Neuronal stem cell (in vitro differentiated cells): Measurements from ENCODE around the gene TNFRSF25.

ENCODE experiments used
- DNase-seq: peaks from one replicate; pipeline ENCODE4 v3.0.0-alpha.2; 2013; ENCODE audit warnings: low spot score
- H2AFZ ChIP-seq: one replicate; pipeline ENCODE4 v1.6.1; 2013; ENCODE audit warnings: mild to moderate bottlenecking, low read length, inconsistent platforms
- H2AK5ac ChIP-seq: 2 replicates; pipeline ENCODE4 v1.6.1; 2013; ENCODE audit warnings: low read depth, mild to moderate bottlenecking, inconsistent platforms, low read length, moderate library complexity, mixed read lengths
- H2BK120ac ChIP-seq: 2 replicates; pipeline ENCODE4 v1.6.1; 2013; ENCODE audit warnings: low read depth, mild to moderate bottlenecking, inconsistent platforms, low read length, moderate library complexity, mixed read lengths
- H2BK12ac ChIP-seq: one replicate; pipeline ENCODE4 v1.6.1; 2013; ENCODE audit warnings: low read length, inconsistent platforms
- H2BK15ac ChIP-seq: 2 replicates; pipeline ENCODE4 v1.6.1; 2013; ENCODE audit warnings: mild to moderate bottlenecking, low read length, inconsistent platforms, mixed read lengths
- H2BK5ac ChIP-seq: one replicate; pipeline ENCODE4 v1.6.1; 2013; ENCODE audit warnings: inconsistent platforms, mild to moderate bottlenecking, low read length, moderate library complexity
- H3K14ac ChIP-seq: one replicate; pipeline ENCODE4 v1.6.1; 2013; ENCODE audit warnings: low read length, inconsistent platforms
- H3K18ac ChIP-seq: 2 replicates; pipeline ENCODE4 v1.6.1; 2013; ENCODE audit warnings: low read length, inconsistent platforms
- H3K23ac ChIP-seq: 2 replicates; pipeline ENCODE4 v1.6.1; 2013; ENCODE audit warnings: low read depth, mild to moderate bottlenecking, mixed read lengths, low read length, inconsistent platforms; ENCODE audit not compliant: poor library complexity
- H3K27ac ChIP-seq: replicated peaks from 3 replicates; pipeline ENCODE4 v1.5.1; 2013; ENCODE audit warnings: low read length, inconsistent platforms
- H3K27me3 ChIP-seq, 3 experiments: 2 replicates each; pipeline ENCODE4 v1.6.1; 2013; ENCODE audit warnings: low read length in 3 of 3, mild to moderate bottlenecking in 2 of 3, inconsistent platforms in 1 of 3, low read depth in 1 of 3, mixed read lengths in 1 of 3, moderate library complexity in 1 of 3; ENCODE audit not compliant: control insufficient read depth in 3 of 3, insufficient read depth in 3 of 3
- H3K36me3 ChIP-seq, 2 donors: replicated peaks in 1 of 2; 2 replicates each; pipeline ENCODE4 v1.6.1; 2013; ENCODE audit warnings: low read length in 2 of 2; ENCODE audit not compliant: control insufficient read depth in 2 of 2, insufficient read depth in 2 of 2
- H3K4ac ChIP-seq: 2 replicates; pipeline ENCODE4 v1.6.1; 2013; ENCODE audit warnings: inconsistent platforms, mild to moderate bottlenecking, low read length, moderate library complexity
- H3K4me1 ChIP-seq, 2 donors: 1 replicate in 1 of 2; 2 replicates in 1 of 2; pipeline ENCODE4 v1.6.1; 2013; ENCODE audit warnings: low read length in 2 of 2, low read depth in 1 of 2; ENCODE audit not compliant: control insufficient read depth in 2 of 2, insufficient read depth in 1 of 2
- H3K4me2 ChIP-seq: one replicate; pipeline ENCODE4 v1.6.1; 2013; ENCODE audit warnings: mild to moderate bottlenecking, low read length, inconsistent platforms; ENCODE audit not compliant: insufficient read depth, poor library complexity, severe bottlenecking
- H3K4me3 ChIP-seq, 2 donors: 2 replicates each; pipeline ENCODE4 v1.5.1; 2013; ENCODE audit warnings: low read length in 2 of 2, mild to moderate bottlenecking in 2 of 2, inconsistent platforms in 1 of 2, moderate library complexity in 1 of 2
- H3K79me1 ChIP-seq: one replicate; pipeline ENCODE4 v1.6.1; 2013; ENCODE audit warnings: low read depth, mild to moderate bottlenecking, inconsistent platforms, low read length, moderate library complexity
- H3K9ac ChIP-seq: one replicate; pipeline ENCODE4 v1.6.1; 2013; ENCODE audit warnings: mild to moderate bottlenecking, low read depth, low read length, inconsistent platforms; ENCODE audit not compliant: poor library complexity
- H3K9me3 ChIP-seq, 2 donors: replicated peaks in 1 of 2; 2 replicates each; pipeline versions ENCODE3 to v1.6.1; 2013; ENCODE audit warnings: low read length in 2 of 2, mild to moderate bottlenecking in 2 of 2, inconsistent platforms in 1 of 2, low read depth in 1 of 2, mixed read lengths in 1 of 2, moderate library complexity in 1 of 2; ENCODE audit not compliant: control insufficient read depth in 2 of 2, insufficient read depth in 1 of 2
- H4K8ac ChIP-seq: one replicate; pipeline ENCODE4 v1.6.1; 2013; ENCODE audit warnings: low read depth, mild to moderate bottlenecking, inconsistent platforms, low read length, moderate library complexity
- H4K91ac ChIP-seq: one replicate; pipeline ENCODE4 v1.6.1; 2013; ENCODE audit warnings: low read length, low read depth, mild to moderate bottlenecking, inconsistent platforms; ENCODE audit not compliant: poor library complexity
- WGBS, 2 donors: extraction: QIAGEN DNeasy Blood & Tissue Kit; methylation state at CpG; one replicate each; pipeline ENCODE4 v1.1.7; 2013; ENCODE audit warnings: missing lambda C conversion rate in 2 of 2, mixed read lengths in 1 of 2; ENCODE audit not compliant: insufficient read length in 2 of 2, insufficient replicate concordance in 1 of 2; ENCODE audit errors: extremely low coverage in 2 of 2; 5-methylcytosine and 5-hydroxymethylcytosine counted together

TNFRSF25 gene

DNA sequence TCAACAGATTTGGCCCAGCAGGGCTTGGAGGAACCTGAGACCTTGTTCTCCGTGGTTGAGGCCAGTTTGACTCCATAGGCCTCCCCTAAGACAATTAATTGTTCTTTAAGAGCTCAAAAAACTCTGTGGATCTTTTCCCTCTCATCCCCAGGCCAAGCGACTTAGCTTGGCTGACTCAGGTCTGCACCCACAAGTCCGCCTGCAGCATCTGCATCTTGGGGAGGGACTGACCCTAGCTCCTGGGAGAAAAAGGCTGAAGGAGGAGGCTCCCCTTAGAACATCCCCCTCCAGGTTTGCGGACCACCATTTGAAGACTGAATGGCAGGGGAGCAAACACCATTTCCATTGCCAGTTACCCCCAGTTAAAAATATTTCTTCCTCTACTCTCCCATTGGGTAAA, 44.7 kb downstream of the TNFRSF25 start:
- Histone ChIP-seq H2AK5ac (no peak overlapping the region), H3K27me3 (peaks cover 51 to 98% (median 93%) of the 10 kb centered on the region in 3 experiments), H3K36me3 (no peaks in the 10 kb centered on the region), H3K9me3 (peaks cover 0 to 2% of the 10 kb centered on the region in 2 donors), H2BK5ac (no peak overlapping the region), H3K4me1 (peaks cover 4 to 7% of the 10 kb centered on the region in 2 donors), H2AFZ (no peak overlapping the region), H3K9ac (no peak overlapping the region), H3K27ac (no peak overlapping the region), H3K4me3 (no peak overlapping the region), H3K79me1 (peaks cover 2% of the 10 kb centered on the region), H3K14ac (no peak overlapping the region), H3K23ac (no peak overlapping the region), H4K8ac (no peak overlapping the region), H2BK120ac (no peak overlapping the region), H3K4ac (no peak overlapping the region), H2BK15ac (no peak overlapping the region), H3K18ac (no peak overlapping the region), H3K4me2 (no peak overlapping the region), H2BK12ac (no peak overlapping the region), H4K91ac (no peak overlapping the region)
- no peak for DNase-seq
- no CpG with 5 or more reads among the region's 4 CpGs for WGBS, 2 donors

GRCh38 chr1:6420454-6421042, 45.4 kb downstream of the TNFRSF25 start:
- Histone ChIP-seq H3K36me3 (no peaks in the 10 kb centered on the region), H2AFZ (peak overlapping the region; percentile 73), H3K79me1 (peaks cover 2% of the 10 kb centered on the region), H3K9ac (no peak overlapping the region), H2BK12ac (no peak overlapping the region), H3K4me2 (peak overlapping the region; percentile 82), H2AK5ac (peak overlapping the region; percentile 9), H2BK120ac (no peak overlapping the region), H3K14ac (no peak overlapping the region), H3K23ac (peak overlapping the region; percentile 70), H4K8ac (no peak overlapping the region), H3K9me3 (peaks cover 0 to 2% of the 10 kb centered on the region in 2 donors), H3K4ac (no peak overlapping the region), H3K4me3 (no peak overlapping the region), H4K91ac (no peak overlapping the region), H3K27me3 (peaks cover 50 to 96% (median 92%) of the 10 kb centered on the region in 3 experiments), H2BK15ac (no peak overlapping the region), H3K27ac (no peak overlapping the region), H3K4me1 (peaks cover 4 to 7% of the 10 kb centered on the region in 2 donors), H2BK5ac (no peak overlapping the region), H3K18ac (peak overlapping the region; percentile 44)
- no peak for DNase-seq
- no CpG with 5 or more reads among the region's 44 CpGs for WGBS, 2 donors

DNA sequence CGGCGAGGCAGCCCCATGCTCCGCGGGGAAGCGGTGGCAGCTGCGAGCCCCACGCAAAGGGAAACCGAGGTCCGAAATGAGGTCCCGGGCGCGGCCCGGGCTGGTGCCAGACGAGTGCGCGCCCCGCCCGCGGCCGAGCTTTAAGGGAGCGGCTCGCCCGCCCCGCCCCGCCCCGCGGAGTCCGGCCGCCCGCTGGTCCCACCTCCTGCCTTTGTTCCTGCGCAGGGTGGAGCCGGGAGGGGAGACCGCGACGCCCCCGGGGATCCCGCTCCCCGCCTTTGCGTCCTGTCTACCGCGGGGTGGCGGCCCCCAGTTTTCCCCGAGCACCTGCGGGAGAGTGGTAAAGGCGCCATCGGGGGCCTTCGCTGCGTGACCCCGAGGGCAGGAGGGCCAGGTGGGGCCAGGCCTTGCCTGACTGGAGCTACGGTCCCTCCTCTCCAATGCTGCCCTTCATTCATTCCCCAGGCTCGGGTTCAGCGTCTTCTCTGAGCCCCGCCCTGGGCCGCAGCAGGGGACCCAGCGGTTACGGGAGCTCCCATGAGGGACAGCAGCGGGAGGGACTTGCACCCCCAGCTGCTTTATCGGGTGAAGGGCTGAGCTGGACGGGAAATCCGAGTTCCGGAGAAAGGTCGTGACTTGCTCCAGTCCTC, 46.0 kb downstream of the TNFRSF25 start, which contains the start of gene HES2:
Gene HES2 (minus strand): TSS at position 116 of the 650 bp plus-strand sequence. CDS start 99 bp downstream, at position 17.
- Histone ChIP-seq H3K4me1 (peaks cover 4 to 7% of the 10 kb centered on the region in 2 donors), H3K14ac (peak within 1 kb of the TSS; percentile 77), H2AFZ (peak within 1 kb of the TSS; percentile 73), H3K4ac (no peak within 1 kb of the TSS), H2BK120ac (peak within 1 kb of the TSS; percentile 78), H2BK5ac (no peak within 1 kb of the TSS), H4K91ac (no peak within 1 kb of the TSS), H3K9me3 (peaks cover 0 to 2% of the 10 kb centered on the region in 2 donors), H3K79me1 (peaks cover 2% of the 10 kb centered on the region), H3K36me3 (no peaks in the 10 kb centered on the region), H2AK5ac (peak within 1 kb of the TSS; percentile 60), H4K8ac (no peak within 1 kb of the TSS), H2BK15ac (peak within 1 kb of the TSS; percentile 73), H3K4me3 (peak within 1 kb of the TSS in 1 of 2 donors; percentile 69), H3K9ac (peak within 1 kb of the TSS; percentile 67), H3K23ac (peak within 1 kb of the TSS; percentile 85), H3K4me2 (peak within 1 kb of the TSS; percentile 82), H2BK12ac (peak within 1 kb of the TSS; percentile 36), H3K27me3 (peaks cover 44 to 92% (median 90%) of the 10 kb centered on the region in 3 experiments), H3K27ac (no peak within 1 kb of the TSS), H3K18ac (peak within 1 kb of the TSS; percentile 91)
- DNase-seq = no peak
- no CpG with 5 or more reads among the region's 62 CpGs for WGBS, 2 donors

DNA sequence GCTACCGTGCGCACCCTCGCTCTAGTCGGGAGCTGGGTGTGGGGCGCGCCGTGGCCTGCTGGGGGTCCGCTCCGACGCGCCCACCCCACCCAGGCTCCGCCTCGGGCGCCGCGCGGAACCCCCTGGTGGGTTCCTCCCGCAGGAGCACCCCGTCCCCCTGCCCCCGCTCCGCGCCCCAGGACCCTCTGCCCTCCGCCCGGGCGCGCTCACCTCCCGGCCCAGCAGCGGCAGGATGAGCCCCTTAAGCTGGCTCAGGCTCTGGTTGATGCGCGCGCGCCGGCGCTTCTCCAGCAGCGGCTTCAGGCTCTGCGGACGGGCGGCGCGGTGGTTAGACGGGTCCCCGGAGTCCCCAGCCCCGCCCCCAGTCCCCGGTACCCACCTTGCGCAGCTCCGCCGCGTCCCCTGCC, 46.6 kb downstream of the TNFRSF25 start:
- Histone ChIP-seq H3K4me1 (peaks cover 4 to 10% of the 10 kb centered on the region in 2 donors), H3K18ac (peak overlapping the region; percentile 91), H2BK120ac (peak overlapping the region; percentile 78), H3K79me1 (peaks cover 2% of the 10 kb centered on the region), H3K9ac (no peak overlapping the region), H2AK5ac (no peak overlapping the region), H3K4ac (no peak overlapping the region), H4K91ac (no peak overlapping the region), H3K4me3 (peak overlapping the region in 1 of 2 donors; percentile 69), H3K4me2 (peak overlapping the region; percentile 82), H2BK5ac (no peak overlapping the region), H3K23ac (peak overlapping the region; percentile 70), H3K14ac (no peak overlapping the region), H3K27ac (no peak overlapping the region), H4K8ac (no peak overlapping the region), H2BK12ac (no peak overlapping the region), H2BK15ac (peak overlapping the region; percentile 73), H2AFZ (peak overlapping the region; percentile 73), H3K36me3 (no peaks in the 10 kb centered on the region), H3K9me3 (peaks cover 0 to 2% of the 10 kb centered on the region in 2 donors), H3K27me3 (peaks cover 41 to 92% (median 89%) of the 10 kb centered on the region in 3 experiments)
- no CpG with 5 or more reads among the region's 48 CpGs for WGBS, 2 donors
- no peak for DNase-seq
